ENCODE measurements around the gene EPHB6.

The EPHB6 gene

DNA sequence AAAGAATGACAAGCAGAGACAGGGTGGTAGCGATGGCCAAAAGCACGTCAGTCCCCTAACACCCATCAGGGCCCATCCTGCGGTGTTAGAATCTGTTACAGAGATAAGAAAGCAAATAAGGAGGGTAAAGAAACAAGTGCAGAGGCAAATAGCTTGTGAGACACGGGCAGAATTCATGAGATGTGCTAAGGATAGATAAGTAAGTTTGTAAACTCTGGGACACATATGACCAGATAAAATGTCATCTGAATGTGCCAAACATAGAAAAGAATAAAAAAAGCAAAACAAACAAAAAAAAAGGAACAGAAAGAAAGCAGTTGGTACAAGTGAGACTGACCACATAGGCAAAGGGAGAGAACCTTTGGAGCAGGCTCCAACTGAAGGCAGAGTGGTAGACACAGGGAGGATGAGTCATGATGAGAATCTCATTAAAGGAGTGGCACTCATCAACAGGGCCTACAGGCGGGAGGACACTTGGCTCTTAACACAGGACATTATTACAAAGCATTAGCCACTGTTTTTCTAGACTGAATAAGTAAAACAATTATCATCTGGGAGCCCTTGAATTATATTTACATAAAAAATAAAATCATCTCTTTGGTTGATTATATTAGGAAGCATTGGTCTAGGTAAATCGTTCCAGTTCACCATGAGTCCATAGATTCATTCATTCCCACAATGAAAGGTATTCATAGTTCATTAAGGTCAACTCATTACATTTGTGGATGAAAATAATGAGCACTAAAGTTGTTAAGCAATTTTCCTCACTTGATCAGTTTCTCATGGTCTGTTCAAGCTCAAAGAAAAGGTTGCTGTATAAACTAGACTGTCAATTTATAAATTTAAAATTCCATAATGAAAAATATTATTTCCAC, 21.5 kb upstream of the EPHB6 start:
- DNase-seq, result no peak

DNA sequence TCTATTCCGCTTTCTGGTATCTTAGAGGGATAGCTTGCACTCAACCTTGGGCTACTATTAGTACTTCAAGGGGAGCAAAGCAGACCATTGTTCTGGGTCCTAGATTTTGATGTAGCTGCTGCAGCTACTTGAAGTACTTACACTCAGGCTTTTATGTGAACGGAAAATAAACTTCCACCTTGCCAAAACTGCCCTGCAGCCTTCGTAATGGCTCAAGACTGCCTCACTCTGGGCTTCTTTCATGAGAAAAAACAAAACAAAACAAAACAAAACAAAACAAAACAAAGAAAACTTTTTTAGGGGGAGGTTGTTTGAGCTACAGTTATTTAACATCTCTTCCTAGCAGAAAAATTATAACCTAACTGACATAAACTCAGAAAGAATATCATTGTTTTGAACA, 19.4 kb upstream of the EPHB6 start:
- no peak for DNase-seq

DNA sequence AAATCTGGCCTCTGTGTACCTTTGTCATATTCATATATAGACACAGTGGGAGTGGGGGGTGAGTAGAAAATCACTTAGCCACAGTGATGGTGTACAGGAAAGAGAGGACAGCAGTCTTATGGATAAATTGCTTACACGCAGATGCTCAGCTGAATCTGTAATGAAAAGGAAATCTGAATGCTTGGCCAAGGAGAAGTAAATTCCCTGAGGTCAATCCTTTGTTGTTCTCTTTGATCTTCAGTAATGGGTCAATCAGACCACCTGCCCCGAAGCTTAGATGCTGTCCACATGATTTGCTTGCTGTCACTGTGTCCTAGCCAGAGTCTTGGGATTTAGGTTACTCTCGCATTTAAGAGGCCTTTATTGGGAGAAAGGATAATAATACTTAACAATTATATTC, 18.4 kb upstream of the EPHB6 start:
- no peak for DNase-seq

DNA sequence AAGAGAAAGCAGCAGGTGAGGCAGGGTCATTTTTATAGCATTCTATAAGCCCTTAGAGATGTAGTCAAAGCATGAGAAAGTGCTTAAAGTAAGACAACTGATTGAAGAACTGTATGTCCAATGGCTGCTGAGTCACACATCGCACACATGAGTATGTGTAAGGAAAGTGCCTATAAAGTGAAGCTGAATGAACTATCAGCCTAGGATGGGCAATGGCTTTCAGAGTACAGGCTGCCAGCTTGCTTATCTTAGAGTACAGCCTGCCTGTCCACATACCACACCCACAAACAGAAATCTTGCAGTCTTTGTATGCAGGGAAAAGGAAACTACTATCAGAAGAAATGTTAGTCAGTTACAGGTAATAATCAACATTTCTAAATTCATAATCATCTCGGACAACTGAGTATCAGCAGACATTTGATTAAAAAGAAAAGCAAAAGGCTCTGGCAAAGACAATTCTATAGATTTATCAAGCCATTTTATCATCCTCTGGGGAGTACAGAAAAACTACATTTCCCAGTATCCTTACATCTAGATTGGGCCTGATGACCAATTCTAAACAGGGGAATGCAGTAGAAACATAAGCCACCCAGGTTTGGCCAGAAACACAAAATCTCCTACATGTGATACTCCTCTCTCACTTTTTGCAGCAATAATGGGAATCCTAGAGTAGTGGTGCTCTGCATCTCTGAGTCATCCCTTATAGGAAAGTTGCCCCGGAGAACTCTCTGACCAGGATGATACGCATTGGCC, 16.2 kb upstream of the EPHB6 start:
- no peak for DNase-seq

DNA sequence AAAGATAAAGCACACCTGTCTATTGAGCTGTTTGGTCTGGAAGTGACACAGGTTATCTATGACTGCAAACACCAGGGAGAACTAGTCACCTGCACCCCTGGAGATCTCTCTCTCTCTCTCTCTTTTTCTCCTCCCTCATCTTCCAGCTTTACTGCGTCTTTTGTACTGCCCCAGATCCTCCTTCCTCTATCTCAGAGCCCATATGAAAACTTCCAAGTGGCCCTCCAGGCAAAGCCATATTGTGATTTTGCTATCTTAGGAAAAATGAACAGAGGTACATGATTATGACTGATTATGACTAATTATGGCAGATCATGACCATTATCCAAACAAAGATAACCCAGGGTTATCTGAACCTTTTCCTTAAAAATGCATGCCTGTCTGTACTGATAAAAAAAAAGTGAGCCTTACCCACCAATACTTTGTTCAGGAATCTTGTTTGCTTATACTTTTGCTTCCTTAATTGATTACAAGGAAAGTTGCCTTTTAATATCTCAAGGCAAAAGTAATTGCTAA, 12.6 kb upstream of the EPHB6 start:
- DNase-seq, result no peak

DNA sequence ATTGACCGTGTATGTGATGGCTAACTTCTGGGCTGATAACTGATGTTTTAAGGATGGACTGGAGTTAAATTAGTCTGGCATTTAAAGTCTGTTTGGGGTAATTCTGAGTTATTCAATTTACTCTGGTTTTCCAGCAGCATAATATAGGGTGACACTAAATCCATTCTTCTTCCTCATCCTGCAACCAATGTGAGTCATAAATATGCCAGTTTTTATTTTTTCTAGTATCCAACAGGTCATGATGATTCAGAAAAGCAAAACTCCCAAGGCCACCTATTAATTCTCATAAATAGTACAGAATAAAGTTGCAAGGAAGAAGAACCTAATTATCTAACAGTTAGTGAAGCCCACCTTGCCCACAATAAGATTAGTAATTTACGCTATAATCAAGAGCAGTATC, 7.5 kb upstream of the EPHB6 start:
- no peak for DNase-seq

DNA sequence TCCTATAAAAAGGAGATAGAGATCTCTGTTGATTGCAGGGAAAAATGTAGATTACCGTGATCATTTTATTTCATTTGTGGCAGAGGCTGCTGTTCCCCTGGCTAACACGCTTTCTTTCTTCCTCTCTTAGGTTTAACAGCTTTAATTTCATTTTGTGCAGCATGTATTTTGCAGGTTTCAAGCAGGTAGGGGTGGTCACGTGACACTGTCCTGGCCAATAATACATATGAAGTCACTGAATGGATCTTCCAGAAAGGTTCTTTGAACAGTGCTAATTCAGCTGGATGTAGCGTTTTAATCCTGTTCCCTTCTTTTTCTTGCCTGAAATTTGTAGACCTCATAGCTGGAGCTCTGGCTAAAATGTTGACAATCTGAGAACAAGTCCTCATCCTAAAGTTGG, 3.6 kb upstream of the EPHB6 start:
- DNase-seq, result no peak

DNA sequence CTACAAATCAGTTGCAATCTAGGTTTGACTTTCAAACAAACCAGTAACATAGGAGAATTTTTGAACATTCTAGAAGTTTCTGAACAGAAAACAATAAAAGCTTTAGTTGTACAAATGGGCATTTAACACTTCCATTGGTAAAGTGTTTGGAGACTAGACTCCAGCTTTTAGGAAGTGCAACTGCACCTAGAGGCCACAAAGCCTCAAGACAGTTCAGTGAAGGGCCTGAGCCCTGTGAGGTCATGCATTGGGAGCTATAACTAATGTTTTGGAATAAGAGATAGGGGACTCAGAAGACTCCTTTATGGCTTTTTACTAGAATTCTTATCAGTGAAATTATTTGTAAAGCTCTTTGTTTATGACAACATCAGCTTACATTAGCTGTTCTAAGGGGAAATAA, 3.0 kb upstream of the EPHB6 start:
- no peak for DNase-seq

DNA sequence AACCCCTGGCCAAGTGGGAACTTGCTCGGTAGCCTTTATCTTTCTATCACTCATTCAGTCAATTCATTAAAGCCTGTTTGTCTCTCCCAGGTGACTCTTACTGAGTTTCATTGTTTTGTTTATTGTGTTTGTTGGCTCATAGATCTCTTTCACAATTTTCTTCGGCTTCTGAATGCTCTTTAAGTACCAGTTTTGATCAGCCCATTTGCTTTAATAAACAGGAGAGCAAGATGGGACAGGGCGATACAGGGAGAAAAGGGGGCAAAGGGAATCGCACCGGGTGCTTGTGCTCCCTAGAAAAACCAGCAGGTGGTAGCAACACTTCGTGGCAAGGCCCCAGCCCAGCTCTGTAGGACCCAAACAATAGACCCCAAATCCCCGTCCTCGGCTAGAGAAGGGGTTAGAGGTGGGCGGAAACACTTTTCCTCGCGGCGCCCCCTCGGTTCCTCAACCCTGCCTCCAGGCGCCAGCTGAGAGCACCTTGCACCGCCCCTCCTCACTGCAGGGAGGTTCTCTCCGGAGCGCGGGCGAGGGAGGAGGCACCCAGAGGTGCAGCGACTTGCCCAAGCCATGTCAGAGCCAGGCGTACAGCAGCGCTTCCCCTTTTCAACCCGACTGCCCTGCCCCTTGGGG, 1.0 kb upstream of the EPHB6 start:
- peak; percentile 9 for DNase-seq

DNA sequence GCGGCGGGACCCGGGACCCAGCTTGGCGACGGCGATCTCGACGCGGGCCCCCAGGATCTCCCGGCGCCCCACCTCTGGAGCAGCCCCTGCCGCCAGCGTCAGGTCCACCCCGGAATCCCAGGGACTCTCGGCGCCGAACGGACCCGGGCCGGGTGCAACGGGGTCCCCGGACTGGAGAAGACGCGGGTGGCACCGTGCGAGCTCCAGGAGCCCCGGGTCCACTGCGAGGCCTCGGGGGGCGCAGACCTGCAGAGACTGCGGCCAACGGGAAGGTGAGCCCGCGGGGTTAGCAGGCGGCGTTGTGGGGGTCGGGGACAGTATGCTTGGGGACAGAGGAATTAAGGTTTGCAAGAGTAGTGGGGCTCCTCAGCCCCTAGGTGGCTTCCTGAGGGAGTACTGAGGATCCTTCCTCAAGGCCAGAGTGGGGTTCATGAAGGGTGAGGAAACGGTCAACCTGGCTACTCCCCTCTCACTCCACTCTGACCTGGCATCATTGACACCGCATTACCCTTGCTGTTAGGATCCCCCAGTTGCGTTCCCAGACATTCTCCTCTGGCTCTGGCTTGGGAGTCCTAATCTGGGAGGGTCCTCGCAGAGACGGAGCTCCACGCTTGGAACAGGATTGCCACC, 353 bp downstream of the EPHB6 start:
- DNase-seq, result no peak

DNA sequence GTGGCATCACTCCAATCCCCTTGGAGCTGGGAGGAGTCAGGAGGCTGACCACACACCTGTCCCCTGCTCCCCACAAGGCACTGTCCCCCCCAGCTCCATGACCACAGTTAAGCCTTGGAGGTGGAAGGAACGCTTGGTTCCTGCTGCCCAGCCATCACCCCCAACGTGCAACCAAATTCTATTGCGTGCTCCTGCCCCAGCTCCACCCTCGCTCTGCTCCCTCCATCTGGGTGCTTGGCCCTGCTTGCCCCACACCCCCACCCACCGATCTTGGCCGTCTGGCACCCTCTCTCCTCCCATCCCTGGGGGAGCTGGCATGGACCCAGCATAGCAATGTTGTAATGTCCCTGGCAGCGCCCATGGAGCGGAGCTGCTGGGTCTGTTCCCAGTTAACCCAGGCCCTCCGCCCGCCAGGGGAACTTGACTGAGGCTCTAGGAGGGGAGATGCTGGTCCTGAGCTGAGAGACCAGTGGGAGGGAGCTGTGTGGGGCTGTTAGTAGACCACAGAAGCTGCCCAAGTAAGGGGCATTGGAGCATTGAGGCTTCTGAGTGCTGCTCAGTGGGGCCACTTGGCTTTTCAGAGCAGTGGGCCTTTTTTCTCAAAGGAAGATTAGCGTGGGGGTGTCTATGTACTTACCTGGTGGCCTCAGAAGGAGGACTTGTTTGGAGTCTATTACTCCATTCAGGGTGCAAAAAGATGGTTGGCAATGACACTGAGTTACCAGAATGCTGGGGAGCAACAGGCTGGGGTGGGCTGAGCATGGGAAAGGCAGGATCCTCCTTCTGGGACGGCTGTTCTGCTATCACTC, 1.1 kb downstream of the EPHB6 start:
- no peak for DNase-seq

DNA sequence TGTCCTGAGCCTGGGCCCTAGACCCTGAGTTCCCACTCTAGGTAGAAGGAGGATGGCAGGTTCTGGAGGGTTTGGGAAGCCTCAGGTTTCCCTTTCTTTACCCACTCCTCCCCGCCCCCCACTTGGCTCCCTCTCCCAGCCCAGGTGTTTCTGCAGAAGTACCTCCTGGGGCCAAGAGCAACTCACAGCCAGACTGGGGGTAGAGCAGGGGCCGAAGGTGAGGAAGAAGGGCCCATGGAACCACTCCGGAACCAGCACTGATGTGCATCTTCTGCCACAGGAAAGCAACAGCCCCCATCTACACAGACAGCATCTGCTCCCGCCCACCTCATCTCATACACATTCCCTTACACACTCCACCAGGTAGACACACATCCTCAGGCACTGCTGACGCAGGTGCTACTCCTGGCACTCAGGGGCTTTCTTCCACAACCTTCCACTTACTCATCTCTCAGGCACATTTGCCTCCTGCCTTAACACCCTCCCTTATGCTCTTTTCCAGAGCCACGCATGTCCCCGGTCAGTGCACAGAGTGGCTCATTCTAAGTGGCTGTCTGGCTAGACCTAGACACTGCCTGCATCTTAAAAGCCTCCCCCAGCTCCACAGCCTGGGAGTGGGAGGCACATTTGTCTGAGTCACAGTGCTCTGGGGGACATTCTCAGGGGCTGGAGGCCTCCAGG, 1.8 kb downstream of the EPHB6 start:
- DNase-seq, result no peak

DNA sequence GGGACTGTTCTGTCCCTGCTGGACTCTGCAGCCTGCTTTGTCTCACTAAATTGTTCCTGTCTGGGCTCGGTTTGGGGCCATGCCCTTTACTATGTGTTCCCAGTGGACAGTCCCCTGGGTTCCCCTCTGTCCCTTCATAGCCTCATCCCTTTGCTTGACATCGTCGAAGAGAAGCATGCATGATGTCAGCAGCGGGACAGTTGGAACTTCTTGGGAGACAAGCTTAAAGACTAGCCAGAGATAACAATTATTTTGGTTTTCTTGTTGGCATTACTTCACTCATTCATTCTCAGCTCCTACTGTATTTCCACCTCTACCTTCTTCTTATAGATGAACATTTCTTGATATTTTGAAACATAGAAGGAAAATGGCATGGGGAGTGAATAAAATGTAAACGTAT, 2.7 kb downstream of the EPHB6 start:
- no peak for DNase-seq

DNA sequence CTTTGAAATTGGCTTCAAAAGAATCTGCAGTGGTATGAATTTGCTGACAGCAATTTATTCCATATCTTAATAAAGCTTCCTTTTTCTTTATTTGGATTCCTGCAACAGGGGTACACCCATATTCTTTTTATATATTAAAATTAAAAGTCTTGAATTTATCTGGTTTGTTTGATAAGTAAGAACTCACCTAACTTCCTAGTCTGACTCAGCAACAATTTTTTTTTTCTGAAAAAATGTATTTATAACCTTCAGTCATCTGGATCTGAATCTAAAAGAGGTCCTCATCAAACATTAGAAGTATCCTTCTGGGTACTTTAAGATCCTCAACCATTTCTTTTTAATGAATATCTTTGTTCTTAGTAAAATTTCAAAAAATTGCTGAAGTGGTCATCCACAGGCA, 4.5 kb downstream of the EPHB6 start:
- no peak for DNase-seq

DNA sequence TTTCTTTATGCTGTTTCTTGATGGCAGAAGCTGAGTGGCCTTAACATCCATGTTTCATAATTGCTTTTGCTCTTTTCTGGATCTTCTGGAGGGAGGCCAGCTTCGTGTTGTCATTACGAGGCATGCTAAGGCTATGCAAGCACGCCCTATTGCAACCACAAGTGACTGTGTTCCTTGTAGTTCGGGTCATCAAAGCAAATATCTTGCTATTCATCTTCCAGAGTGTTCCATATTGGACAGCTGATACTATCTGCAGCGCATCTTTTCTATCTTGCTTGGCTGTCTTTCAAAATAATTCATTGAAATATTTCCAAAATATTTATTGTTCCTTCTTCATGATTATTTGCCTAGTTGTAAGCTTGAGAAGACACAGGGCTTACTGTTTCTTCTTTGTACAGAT, 5.0 kb downstream of the EPHB6 start:
- DNase-seq, result no peak

DNA sequence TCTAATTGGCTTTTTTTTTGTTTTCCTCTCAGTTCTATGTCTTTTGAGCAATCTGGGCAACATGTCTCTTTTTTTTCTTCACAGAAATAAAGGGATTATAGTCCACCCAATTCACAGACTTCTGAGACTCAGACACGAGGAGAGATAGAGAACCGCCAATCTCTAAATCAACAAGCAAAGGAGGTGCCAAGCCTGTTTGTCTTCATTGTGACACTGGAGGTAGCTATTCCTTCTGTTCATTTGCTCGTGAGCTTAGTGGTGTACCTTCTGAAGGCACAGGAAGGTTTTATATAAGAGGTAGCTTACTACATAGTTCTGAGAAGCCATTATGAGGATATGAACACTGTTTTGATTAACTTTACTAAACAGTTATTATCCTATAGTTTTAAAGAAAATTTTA, 6.1 kb downstream of the EPHB6 start:
- no peak for DNase-seq

DNA sequence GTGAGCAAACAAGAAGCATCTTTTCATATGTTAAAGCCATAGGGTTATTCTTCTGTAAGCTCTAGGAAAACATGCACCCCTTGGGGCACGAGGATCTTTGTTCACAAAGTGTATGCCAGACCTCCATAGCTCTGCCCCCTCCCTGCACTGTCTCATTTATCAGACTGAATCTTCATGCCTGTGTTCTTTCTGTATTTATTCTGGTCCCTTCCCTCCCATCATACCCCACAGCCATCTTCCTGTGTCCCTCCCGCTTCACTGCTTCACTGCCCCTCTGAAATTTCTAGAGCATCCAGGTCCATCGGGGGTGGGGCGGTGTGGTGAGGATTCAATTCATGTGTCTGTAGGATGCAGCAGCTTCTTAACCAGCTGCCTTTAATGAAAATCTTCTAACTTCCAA, 7.5 kb downstream of the EPHB6 start:
- no peak for DNase-seq

DNA sequence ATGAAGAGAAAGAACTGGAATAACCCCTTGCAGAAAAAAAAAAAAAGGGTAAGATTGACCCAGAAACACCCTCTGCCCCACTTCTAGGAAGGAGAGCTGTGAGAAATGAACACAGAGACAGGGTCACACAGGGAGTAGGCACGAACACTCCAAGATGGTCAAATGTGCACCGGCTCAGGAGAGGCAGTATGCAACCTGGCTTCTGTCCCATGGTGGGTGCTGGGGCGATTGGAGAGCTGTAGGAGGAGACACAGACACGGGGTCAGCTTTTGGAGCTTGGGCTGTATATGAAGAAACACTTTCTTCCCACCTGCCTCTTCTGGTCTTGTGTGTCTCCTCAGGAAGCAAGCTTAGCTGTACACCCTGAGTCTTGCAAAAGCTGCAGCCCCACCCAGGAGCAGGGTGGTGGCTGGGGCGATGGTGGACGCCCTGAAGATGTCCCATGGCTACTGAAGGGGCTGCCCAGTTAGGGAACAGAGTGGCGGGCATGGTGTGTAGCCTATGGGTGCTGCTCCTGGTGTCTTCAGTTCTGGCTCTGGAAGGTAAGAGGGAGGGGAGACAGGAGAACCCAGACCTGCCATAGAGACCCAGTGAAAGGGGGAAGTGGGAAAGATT, 8.0 kb downstream of the EPHB6 start:
- no peak for DNase-seq

DNA sequence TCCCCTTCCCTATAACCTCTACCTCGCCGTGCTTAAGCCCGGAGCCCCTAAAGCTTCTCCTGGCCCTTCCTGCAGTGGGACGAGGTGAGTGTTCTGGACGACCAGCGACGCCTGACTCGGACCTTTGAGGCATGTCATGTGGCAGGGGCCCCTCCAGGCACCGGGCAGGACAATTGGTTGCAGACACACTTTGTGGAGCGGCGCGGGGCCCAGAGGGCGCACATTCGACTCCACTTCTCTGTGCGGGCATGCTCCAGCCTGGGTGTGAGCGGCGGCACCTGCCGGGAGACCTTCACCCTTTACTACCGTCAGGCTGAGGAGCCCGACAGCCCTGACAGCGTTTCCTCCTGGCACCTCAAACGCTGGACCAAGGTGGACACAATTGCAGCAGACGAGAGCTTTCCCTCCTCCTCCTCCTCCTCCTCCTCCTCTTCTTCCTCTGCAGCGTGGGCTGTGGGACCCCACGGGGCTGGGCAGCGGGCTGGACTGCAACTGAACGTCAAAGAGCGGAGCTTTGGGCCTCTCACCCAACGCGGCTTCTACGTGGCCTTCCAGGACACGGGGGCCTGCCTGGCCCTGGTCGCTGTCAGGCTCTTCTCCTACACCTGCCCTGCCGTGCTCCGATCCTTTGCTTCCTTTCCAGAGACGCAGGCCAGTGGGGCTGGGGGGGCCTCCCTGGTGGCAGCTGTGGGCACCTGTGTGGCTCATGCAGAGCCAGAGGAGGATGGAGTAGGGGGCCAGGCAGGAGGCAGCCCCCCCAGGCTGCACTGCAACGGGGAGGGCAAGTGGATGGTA, 9.2 kb downstream of the EPHB6 start:
- DNase-seq, result no peak

DNA sequence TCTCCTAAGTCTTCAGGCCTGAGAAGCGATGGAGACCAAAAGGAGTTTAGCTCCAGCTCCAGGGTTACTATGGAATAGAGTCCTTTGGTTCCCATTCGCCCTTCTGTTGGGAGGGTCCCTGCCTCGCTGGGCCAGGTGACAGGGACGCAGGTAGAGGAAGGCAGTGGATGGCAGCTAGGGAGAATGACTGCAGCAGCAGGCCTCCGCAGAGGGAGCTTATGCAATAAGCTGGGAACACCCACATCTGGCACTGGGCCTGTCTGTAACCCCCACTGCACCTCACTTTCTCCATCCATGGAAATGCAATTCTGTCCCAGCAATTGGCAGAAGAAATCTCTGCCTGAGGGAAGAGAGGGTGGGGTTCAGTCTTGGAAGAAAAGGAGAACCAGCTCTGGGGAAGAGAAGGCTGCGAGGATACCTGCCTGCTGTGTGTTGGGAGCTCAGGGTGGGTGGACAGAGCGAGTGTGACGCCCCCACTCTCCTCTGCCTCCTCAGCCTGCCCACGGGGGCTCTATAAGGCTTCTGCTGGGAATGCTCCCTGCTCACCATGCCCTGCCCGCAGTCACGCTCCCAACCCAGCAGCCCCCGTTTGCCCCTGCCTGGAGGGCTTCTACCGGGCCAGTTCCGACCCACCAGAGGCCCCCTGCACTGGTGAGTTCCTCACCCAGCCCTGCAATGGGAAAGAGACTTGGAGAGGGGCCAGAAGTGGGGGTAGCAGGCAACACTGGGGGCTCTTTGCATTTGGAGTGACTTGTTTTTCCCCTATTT, 10.3 kb downstream of the EPHB6 start:
- no peak for DNase-seq
